Left ventricle myocardium inferior (tissue), 1 donor: Measurements from ENCODE around the gene IRF2. TPM values are rescaled to one million over a fixed set of nuclear protein-coding genes. Genes with fewer than 3 reads are reported as not detected.

Experiments used
- DNase-seq: peaks from one replicate; pipeline ENCODE4 v3.0.0-alpha.2; 2020
- H3K27ac ChIP-seq: fragments of 200-600 bp; replicated peaks from 2 replicates; pipeline ENCODE4 v1.8.0; 2021
- H3K27me3 ChIP-seq: fragments of 200-600 bp; 2 replicates; pipeline ENCODE4 v1.8.0; 2021; ENCODE audit warnings: low read depth
- H3K36me3 ChIP-seq: fragments of 200-600 bp; 2 replicates; pipeline ENCODE4 v1.8.0; 2021
- H3K4me1 ChIP-seq: fragments of 200-600 bp; 2 replicates; pipeline ENCODE4 v1.8.0; 2021
- H3K4me3 ChIP-seq: fragments of 200-600 bp; 2 replicates; pipeline ENCODE4 v1.8.0; 2021; ENCODE audit warnings: mild to moderate bottlenecking, moderate library complexity
- H3K9me3 ChIP-seq: fragments of 200-600 bp; replicated peaks from 2 replicates; pipeline ENCODE4 v1.8.0; 2021
- intact Hi-C: fragments of 100-400 bp; cut with micrococcal nuclease; formaldehyde crosslinking; loops from one replicate; pipeline ENCODE4 v1.11.0; 2022
- total RNA-seq: library from RNA; stranded (reverse); fragmentation: NEBNext Ultra II Directional; extraction: Animal tissue kit (Norgen Biotek cat#: 25700); gene quantifications from one replicate; pipeline ENCODE4 v1.2.1, GENCODE V29; 2021
- TF ChIP-seq, protein P1 (sequence below): fragments of 200-600 bp; IDR thresholded peaks from 2 replicates; pipeline ENCODE4 v1.8.0; 2021; ENCODE audit warnings: antibody characterized with exemption, mild to moderate bottlenecking, borderline replicate concordance
- donor health status: DM: no; HTN: yes; CAD: no; lungs with severe emphysema.

IRF2 gene
- total RNA-seq, 1 donor from 2014 or later, result 25.9 TPM

DNA sequence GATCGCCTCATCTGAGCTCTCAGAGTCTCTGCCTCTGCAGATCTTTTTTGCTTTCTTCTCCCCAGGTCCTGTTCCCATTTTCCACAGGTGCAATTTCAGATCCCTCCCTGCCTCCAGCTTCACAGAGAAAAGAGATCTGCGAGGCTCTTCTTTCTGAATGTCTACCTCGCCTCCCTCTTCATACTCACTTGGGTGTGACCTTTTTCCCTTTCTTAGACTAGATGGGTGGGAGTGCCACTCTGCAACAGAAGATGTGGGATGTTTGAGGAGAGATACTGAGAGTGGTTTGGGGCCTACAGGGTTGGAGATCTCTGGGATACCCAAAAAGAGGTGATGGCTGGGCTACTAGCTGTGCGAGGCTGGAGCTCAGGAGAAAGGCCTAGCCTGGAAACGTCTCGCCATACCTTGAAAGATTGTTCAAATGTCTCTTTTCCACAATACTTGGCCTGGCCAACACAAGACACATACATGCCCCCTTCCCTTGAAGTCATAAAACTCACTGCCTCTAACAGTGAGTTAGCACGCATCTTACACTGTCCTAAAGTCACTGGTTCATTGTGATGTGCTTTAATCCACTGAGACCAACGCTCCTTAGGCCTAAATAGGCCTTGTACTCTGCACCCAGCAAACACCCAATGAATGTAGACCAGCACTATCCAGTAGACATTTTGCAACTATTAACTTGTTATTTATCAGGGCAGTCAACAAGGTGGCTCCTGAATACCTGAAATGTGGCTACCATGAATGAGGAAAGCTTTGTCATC, 33.6 kb downstream of the IRF2 start:
- no peaks in the 10 kb centered on the region for H3K36me3 ChIP-seq

DNA sequence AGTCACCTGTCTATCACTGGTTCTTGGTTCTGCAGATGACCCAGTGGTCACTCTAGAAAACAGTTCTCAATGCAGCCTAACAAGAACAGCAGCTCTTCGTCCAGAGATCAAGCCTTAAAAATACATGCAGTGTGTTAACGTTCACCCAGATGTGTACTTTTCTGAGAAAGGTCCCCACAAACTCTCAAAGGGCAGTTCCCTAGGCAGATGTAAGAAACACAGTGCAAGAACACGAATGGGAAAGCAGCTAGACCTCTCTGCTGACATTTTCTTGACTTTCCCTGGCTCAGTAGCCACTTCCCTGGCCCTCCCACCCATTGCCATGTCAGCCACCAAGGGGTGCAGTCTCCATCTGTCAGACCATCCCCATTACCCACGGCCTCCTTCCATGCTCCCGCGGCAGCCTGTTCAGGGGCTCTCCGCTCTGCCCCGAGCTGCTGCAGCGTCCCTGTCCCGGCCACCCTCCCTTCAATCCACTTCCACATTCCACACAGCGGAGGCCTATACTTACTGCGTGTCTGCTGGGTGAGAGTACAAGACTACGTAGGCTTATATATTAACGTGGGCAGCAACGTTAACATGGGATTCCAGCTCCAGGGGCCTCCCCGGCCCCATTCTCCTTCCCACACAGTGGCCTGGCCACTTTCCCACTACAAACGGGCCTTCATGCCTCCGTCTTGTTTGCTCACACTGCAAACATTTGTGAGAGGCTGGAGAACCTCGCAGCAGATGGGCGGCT, 34.3 kb downstream of the IRF2 start:
- H3K27me3 ChIP-seq, result no peaks in the 10 kb centered on the region
- H3K4me1 ChIP-seq, result peaks cover 93% of the 10 kb centered on the region
- TF ChIP-seq, protein P1, sequence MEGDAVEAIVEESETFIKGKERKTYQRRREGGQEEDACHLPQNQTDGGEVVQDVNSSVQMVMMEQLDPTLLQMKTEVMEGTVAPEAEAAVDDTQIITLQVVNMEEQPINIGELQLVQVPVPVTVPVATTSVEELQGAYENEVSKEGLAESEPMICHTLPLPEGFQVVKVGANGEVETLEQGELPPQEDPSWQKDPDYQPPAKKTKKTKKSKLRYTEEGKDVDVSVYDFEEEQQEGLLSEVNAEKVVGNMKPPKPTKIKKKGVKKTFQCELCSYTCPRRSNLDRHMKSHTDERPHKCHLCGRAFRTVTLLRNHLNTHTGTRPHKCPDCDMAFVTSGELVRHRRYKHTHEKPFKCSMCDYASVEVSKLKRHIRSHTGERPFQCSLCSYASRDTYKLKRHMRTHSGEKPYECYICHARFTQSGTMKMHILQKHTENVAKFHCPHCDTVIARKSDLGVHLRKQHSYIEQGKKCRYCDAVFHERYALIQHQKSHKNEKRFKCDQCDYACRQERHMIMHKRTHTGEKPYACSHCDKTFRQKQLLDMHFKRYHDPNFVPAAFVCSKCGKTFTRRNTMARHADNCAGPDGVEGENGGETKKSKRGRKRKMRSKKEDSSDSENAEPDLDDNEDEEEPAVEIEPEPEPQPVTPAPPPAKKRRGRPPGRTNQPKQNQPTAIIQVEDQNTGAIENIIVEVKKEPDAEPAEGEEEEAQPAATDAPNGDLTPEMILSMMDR, result no peak
- H3K36me3 ChIP-seq, result no peaks in the 10 kb centered on the region
- peak overlapping the region; percentile 28 for H3K4me3 ChIP-seq
- no peak for DNase-seq
- H3K27ac ChIP-seq, result peak overlapping the region; percentile 38
- H3K9me3 ChIP-seq, result no peaks in the 10 kb centered on the region
- intact Hi-C loops, result no loop called here

More for the DNA sequence above, 33.6 kb downstream of the IRF2 start:
- TF ChIP-seq, protein P1, result no peak
- intact Hi-C loops, result no loop called here
- Histone ChIP-seq H3K27me3 (no peaks in the 10 kb centered on the region), H3K4me3 (no peak overlapping the region), H3K9me3 (no peaks in the 10 kb centered on the region), H3K27ac (peak overlapping the region; percentile 38), H3K4me1 (peaks cover 93% of the 10 kb centered on the region)
- DNase-seq, result no peak

DNA sequence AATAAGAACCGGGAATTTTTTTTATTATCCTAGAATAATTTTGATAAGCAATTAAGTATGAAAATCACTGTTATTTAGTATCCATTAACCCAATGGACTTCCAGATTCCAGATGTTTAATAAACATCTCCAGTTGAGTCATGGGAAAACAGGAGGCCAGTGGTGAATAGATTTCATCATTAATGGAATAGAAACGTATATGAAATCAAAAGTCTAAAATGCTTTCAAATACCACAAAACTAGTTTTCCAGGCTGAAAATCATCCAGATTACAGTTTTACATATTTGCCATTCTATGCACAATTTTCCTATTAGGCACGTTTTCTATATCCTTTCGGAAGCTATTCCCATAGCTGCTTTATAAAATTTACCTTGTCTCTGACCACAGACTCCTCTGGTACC, 35.0 kb downstream of the IRF2 start:
- Histone ChIP-seq H3K27me3 (no peaks in the 10 kb centered on the region), H3K36me3 (no peaks in the 10 kb centered on the region), H3K27ac (no peak overlapping the region), H3K9me3 (no peaks in the 10 kb centered on the region), H3K4me1 (peaks cover 93% of the 10 kb centered on the region), H3K4me3 (no peak overlapping the region)
- DNase-seq, result no peak
- TF ChIP-seq, protein P1, result no peak
- intact Hi-C loops, result no loop called here

DNA sequence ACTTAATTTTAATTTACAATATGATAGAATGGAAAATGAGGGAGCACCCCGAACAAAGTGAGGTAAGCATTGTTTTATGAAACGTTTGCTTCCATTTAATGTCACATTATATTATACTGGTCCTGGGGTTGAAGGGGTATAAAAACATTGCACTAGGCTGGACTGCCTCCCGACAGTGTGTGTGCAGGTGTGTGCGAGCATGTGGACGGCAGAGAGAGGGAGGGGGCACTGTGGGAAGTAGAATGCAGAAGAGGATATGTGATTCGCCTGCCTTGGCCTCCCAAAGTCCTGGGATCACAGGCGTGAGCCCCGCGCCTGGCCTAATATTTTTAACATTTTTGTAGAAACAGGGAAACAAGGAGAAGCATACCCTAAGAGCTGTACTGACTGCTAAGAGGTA, 36.0 kb downstream of the IRF2 start:
- TF ChIP-seq, protein P1, result no peak
- Histone ChIP-seq H3K36me3 (no peaks in the 10 kb centered on the region), H3K27ac (no peak overlapping the region), H3K4me3 (no peak overlapping the region), H3K9me3 (no peaks in the 10 kb centered on the region), H3K27me3 (no peaks in the 10 kb centered on the region), H3K4me1 (peaks cover 86% of the 10 kb centered on the region)
- intact Hi-C loops, result no loop called here
- DNase-seq, result no peak

DNA sequence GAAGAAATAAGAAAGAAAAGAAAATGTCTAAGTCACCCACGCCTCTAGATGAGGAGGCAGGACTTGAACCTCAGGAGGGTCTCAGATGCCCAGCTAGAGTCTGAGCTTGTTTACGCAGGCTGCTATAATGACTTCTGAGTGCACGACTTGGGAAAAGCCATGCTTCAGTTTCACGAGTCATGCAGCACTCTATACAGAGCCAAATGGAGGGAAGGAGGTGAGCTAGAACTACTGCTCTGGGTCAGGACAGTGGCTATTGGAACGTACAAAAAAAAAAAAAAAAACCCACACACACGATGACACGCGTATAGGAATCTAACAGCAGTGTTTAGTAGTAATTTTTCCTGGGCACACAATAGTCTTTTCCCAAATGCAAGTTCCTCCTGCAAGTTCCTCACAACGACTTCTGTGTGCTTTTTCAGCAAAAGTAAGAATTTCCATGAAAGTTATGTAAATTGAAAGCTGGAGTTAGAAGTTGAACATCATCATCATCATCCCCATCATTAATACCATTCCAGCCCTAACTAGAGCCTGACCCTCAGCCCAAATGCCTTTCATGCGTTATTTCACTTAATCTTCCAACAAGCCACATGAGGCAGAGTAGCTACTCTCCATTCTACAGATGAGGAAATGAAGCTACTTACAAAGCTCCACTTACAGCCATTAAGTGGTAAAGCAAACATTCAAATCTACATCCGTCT, 36.6 kb downstream of the IRF2 start:
- intact Hi-C loops, result no loop called here
- no peak overlapping the region for H3K27ac ChIP-seq

More for the DNA sequence above, 36.6 kb downstream of the IRF2 start:
- TF ChIP-seq, protein P1, result no peak
- H3K9me3 ChIP-seq, result no peaks in the 10 kb centered on the region
- no peaks in the 10 kb centered on the region for H3K27me3 ChIP-seq
- H3K4me1 ChIP-seq, result peaks cover 84% of the 10 kb centered on the region
- no peak for DNase-seq
- no peaks in the 10 kb centered on the region for H3K36me3 ChIP-seq
- no peak overlapping the region for H3K4me3 ChIP-seq
